Hematopoietic multipotent progenitor cell (in vitro differentiated cells): ENCODE measurements around the gene TEX53. TPM values are rescaled to one million over a fixed set of nuclear protein-coding genes. Genes with fewer than 3 reads are reported as not detected.

ENCODE experiments used
- DNase-seq, 3 donors: peaks; one replicate each; pipeline ENCODE4 v3.0.0-alpha.2; 2011 to 2015; ENCODE audit warnings: low read depth in 2 of 3, low spot score in 2 of 3
- total RNA-seq: library from RNA; depleted of rRNA; stranded (reverse); fragments of >200 nt; gene quantifications from one replicate; pipeline ENCODE4 v1.2.3, GENCODE V29; 2012

Gene TEX53
- total RNA-seq, 1 donor, result not detected

DNA sequence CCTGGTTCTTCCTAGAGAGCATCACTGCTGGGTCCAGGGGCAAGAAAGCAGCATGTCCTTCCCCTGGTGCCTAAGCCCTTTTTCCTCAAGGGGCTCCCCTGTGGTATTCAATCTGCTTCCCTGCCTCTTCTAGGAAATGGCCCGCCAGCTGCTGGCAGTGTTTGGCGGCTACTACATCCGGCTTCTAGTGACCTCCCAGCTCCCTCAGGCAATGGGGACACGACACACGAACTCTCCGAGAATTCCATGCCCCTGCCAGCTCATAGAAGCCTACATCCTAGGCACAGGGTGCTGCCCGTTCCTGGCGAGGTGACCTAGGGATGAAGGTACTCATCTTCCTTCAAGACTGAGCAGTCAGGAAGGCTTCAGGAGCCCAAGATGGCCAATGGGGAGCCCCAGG lies 14.6 kb downstream of the TEX53 start:
- no peak for DNase-seq

DNA sequence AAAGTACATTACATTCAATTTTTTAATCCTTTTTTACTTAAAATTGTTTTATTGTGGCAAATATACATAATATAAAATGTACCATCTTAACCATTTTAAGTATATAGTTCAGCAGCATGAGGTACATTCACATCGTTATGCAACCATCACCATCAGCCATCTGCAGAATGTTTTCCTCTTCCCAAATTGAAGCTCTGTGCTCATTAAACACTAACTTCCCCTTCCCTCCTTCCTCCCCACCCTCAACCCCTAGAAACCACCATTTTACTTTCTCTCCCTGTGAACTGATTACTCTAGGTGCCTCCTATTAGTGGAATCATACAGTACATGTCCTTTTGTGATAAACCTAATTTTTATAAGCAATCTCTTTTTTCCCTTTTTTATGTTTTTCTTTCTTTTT lies 15.6 kb downstream of the TEX53 start:
- peak in 2 of 3 donors; percentile 22 to 47 for DNase-seq

DNA sequence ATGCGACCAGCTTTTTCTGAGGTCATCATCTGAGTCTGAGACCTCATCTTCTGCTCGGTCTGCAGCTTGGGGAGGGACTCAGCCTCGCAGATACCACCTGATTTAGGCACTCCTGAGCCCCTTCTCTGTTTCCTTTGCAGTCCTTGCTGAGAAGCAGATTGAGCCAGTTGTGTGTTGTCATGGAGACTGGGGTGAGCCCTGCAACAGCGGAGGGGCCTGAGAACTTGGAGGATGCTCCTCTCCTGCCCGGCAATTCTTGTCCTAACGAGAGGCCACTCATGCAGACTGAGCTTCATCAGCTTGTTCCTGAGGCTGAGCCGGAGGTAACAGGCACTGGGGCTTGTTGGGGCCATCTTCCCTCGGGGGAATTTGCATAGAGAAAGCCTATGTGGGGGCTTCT lies 19.2 kb downstream of the TEX53 start:
- DNase-seq, result no peak

DNA sequence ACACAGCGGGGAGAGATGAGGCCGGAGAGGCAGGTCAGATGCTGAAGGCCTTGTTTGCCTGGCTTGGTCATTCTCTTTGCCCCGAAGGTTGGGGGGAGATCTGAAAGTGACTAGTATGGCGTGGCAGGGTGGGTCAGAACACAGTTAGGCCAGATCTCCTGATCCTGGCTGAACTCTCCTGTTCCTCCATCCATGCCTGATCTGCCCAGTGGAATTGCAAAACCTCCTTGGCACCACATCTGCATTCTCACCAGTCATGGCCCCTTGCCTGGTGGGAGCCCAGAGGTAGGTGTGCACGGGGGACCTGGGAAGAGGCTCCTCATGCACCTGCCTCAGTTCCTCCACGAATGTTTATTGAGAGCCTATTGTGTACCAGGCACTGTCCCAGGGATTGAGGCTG lies 23.2 kb downstream of the TEX53 start:
- no peak for DNase-seq

DNA sequence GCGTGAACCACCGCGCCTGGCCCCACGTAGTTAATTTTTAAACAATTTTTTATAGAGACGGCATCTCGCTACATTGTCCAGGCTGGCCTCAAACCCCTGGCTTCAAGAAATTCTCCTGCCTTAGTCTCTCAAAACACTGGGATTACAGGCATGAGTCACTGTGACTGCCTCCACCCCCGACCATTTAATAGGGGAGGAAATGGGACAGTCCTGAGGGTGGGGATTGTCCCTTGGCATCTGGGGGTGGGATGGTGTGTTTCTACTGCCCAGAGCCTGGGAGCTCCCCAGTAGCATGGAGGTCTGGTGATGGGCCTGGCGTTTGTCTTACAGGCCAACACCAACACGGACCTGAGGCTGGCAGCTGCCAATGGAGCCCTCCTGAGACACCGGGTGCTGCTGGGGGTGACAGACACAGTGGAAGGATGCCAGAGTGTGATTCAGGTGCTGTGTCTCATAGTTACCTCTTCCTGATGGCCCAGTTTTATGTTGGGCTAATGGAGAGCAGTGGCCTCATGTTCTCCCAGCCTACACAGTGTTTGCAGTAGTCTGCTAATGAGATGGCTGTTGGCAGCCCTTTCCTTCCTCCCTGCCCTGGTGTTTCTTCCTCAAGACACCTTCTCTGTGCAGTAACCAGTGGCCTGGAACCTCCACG lies 24.0 kb downstream of the TEX53 start:
- DNase-seq, result no peak

DNA sequence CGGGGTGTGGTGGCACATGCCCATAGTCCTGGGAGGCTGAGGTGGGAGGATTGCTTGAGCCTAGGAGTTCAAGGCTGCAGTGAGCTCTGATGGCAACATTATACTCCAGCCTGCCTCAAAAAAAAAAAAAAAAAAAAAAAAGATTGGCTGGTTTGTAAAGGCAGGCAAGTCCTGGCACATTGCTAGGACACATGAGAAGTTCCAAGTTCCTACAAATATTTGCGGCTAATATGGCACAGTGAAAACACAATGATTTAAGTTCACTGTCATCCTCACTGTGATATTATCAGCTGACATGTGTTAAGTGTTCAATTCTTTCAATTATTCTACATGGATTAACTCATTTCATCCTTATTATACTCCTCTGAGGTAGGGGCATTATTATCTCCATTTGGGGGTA lies 26.4 kb downstream of the TEX53 start:
- DNase-seq, result no peak

DNA sequence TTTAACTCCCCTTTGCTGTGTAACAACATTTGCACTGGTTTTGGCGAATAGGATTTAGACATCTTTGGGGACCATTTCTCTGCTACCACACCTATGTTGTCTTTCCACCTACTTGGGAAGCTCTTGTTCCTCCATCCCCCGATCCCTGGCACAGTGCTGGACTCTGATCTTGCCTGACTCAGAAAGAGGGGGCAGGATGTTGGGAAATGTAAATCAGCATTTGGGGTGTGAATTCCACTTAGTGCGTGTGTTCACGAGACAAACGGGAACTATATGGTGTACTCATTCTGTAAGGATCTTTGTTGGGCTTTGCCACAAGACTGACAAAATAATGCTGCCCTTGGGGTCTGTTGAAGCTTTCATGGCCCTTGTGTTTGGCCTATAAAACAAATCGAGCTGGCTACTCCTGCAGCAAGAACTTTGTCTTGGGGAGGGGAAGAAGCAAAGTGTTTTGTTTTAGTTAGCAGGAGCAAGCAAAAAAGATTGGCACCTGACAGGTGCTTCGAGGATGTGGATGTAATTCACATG lies 28.0 kb downstream of the TEX53 start:
- DNase-seq, result no peak

DNA sequence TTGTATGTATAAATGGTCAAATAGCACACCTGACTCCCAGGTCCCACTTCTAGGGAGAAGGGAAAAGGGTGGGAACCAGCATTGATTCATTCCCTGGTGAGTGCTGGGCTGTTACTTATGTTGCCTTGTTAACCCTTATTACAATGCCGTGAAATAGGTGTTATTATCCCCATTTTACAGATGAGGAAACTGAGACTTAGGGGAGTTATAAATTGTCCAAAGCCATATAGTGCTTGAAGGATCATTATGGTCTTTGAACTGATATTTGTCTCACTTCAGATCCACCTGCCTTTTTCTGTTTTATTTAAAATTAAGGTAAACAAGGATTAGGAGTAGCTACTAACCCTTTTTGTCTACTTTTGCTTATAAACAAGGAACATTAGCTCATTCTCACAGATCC lies 30.1 kb downstream of the TEX53 start:
- DNase-seq, result no peak

DNA sequence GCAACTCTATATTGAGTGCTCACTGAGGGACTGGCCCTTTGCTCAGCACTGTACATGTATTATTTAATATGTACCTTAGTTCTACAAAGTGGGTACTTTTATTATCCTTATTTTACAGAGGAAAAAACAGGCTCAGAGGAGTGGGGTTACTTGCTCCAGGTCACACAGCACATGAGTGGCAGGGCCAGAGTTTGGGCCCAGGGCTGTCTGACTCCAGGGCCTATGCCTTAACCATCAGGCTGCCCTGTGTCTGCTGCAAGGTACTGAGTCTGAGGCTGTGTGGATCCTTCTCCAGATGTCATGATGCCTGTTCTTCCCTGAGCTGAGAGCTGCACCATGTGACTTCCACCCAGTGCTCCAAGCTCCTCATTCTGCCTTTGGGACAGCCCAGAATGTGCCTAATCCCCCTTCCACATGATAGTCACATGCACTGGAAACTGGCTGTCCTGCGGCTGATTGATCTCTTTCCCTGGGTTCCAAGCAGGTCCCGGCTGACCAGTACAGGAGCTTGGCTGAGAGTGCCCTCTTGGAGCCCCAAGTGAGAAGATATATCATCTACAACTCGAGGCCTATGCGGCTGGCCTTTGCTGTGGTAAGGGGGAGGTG lies 31.1 kb downstream of the TEX53 start:
- no peak for DNase-seq

DNA sequence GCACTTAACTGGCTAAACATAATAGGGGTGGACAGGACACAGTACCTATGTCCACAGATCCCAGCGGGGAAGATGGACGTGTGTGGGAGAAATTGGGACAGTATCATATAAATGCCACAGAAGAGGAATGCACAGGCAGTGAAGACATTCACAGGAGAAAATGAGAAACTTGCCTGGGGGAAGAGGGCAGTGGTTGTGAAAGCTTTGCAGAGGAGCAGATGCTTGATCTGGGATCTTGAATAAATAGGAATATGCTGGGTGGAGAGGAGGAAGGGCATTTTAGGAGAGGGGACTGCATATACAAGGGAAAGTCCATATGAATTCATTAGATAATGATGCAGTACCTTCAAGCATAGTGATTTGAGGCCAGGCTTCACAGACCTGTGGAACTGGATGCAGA lies 32.9 kb downstream of the TEX53 start:
- no peak for DNase-seq

DNA sequence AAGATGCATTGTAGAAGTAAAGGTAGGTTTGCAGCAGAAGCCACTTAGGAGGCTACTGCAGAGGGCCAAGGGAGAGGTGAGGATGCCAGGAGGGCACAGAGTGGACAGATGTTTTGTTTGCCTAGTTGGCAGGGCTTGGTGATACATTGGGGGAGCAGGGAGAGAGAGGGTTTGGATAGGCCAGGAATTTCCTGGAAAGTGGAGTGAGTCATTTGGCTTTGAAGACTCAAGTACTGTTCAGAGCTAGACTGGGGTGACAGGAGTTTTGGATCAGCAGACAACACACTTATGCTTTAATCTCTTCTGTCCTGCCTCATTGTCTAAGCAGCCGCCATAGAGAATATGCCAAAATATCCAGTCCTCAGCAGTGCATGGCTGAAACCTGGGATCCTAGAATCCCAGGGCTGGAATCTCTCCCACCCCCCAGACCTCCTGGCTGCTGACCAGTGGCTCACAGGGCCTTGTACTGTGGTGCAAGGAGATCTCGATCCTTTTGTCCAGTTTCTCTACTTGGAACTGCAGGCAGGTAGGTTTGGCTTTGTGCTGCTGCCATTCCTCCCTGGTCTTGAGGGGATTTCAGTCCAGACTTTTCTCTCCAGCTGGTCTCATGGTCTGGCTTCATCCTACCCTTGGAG lies 35.5 kb downstream of the TEX53 start:
- DNase-seq, result no peak

DNA sequence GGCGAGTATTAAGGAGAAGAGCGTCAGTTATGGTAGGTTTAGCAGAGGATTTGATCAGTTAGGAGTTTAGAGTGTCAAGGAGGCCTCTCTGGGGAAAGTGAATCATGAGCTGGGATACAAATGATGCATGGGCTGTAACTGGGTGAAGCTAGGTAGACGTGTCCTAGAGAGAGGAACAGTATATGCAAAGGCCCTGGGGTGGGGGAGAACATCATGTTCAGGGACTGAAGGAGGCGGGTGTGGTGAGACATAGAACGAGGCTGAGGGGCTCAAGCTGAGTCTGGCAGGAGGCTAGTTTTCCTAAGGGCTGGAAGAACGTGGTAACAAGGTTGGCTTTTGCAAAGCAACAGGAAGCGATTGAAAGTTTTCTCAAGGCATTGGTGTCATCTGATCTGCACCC lies 36.0 kb downstream of the TEX53 start:
- no peak for DNase-seq

DNA sequence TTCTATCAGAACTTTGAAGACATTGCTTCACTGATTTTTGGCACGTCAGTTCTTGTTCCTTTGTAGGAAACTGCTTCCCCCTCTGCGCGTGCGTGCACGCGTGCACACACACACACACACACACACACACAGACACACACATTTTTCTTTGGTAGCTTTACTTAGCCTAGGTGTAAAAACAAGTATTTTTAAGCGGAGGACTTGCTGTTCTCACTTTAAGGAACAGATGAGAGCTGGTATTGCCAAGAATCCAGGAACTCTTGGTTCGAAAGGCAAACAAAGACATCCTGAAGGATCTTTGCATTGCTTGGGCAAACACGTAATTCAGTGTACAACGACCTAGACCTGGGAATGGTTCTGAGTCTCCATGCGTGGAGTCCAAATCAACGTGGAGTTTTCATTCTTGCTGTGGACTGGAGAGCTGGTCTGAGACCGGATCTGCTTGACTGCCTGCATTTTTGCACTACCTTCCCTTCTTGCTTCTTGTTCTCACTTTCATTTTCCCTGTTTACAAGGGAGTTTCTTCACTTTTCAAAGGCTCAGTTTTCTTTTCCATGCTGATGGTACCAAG lies 38.3 kb downstream of the TEX53 start:
- DNase-seq, result peak in 2 of 3 donors; percentile 44 to 66

DNA sequence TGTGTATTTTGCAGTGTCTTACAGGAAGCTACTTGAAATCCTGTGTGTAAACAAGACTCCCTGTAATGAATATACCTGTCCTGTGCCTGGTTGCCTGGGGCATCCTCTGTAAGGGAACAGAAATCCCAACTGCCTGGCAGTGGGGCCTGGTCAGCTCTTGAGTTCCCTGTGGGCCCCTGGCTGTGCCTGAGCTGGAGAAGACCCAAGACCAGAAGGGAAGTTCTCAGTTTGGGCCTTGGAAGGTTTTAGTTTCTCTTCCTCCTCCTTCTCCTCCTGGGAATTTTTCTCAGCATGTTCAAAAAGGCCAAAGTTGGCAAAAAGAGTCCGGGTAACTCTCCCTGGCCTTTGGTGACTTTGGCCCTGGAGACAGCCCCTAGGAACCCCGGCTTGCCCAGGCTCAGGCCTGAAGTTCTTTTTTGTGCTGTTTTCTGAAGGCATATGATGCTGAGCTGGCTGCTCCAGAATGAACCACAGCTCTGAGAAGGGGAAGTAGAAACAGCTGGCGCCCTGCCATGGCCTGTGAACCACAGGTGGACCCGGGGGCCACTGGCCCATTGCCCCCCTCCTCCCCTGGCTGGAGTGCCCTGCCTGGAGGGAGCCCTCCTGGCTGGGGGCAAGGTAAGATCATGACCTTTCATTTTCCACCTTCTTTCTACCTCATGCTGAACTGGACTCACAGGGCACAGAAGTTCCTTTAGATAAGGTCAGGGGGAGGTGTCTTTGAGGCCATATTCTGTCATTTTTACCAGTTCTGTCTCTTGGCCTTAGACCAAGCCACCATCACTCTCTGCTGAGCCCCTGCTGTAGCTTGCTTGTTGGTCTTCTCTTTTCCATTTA lies 40.7 kb downstream of the TEX53 start:
- DNase-seq, result peak in 2 of 3 donors; percentile 90 to 94

DNA sequence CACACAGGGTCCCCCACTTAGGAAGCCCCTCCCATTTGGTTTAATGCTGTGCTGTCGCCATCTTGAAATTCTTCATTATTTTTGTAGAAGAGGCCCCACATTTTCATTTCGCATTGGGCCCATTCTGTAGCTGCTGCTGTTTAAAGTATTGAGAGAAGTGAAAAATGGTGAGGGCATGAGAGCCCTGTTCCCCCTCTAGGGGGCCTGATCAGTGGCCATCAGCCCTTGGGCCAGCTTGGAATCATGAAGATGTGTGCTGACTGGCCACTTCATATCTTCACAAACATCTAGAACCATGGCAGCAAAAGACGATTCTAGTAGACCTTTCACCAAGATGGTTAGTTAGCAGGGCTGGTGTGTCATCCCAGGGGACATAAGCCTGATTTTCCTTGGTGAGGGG lies 43.2 kb downstream of the TEX53 start:
- no peak for DNase-seq

DNA sequence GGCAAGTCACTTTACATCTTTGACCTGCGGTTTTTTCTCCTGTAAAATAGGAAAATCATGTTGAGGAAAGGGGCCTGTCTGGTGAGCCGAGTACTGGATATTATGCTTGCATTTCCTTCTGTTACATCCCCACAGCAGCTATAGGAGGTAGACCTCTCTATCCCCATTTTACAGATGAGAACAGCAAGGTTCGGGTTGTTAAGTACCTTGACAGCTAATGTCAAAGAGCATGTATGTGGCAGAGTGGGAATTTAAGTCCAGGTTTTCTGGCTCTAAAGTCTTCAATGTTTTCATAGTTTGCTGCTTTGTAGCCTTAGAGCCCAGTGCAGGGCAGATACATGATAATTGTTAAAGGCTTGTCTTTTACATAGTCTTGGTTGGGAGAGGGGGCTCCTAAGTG lies 43.7 kb downstream of the TEX53 start:
- DNase-seq, result no peak

DNA sequence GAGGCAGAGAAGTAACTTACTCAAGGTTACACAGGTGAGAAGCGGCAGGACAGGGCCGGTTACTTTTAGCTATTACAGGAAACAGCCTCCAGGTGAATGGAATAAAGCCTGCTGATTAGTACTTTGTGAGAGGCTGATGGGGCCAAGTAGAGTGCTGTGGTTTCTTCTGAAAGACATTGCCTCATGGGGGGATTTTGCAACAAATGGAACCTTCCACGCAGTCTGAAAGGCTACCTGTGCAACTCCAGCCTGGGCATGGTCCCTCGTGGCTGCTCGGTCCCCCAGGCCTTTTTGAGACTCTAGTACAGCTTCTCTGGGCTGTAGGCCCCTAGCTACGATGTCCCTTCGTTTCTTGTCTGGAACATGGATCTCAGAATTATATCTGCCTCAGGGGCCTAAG lies 44.5 kb downstream of the TEX53 start:
- no peak for DNase-seq

DNA sequence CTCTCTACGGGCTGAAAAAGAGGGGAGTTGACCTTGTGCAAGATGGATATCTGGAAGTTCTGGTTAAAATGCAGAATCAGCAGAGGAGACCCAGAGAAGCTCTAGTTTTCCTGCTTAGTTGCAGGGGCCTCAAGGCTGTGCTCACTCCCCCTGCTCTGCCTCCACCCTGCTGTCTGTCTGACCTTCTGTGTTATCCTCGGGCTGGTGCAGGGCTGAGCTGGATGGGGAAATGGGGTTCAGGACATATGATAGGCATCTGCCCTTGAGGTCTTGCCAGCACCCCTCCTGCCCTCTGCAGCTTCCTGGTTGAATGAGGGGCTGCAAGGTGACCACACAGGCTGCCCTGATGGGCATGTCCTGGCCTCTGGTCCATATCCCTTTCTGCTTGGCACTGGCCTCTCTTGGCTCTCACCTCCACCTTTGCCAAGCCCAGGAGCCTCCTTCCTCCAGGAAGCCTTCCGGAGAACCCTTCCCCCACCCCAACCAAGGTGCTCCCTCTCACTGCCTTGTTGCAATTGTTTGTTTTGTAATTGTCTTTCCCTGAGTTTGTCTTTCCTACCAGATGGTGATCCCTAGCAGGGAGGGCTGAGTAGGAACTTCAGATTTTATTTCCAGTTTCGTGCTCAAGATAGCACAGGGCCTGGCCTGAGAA lies 45.2 kb downstream of the TEX53 start:
- DNase-seq, result no peak

DNA sequence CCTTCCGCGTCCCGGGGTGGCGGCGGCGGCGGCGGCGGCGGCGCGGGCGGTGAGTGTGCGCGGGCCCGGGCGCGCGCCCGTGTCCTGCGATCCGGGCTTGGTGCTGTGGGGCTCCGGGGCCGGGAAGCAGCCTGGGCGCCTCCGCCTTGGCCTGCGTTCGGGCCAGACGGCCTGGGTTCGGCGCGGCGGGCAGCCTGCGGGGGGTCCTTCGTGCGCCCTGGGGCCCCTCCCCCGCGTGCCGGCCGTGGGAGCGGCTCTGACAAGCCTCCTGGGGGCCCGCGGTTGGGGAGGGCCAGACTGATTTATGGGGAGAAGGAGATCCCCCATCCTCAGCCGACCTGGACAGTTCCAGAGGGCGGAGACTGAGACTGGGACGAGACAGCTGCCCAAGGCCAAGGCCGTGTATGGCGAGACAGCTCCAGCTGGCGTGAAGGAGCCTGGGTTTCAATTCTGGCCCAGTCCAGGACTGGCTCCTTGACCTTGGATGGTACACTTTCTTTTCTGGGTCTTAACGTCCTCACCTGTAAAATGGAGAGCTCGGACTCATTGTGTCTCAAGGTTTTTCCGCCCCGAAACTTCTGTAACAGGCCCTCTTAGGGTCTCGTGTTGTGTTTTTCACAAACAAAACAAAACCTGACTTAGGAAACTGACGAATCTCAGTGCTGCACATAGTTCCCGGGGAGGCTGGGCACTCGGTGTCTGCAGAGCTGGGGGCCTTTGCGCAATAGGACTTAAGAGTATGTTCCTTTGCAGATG lies 45.9 kb downstream of the TEX53 start:
- DNase-seq, result peak in 2 of 3 donors; percentile 37 to 45

DNA sequence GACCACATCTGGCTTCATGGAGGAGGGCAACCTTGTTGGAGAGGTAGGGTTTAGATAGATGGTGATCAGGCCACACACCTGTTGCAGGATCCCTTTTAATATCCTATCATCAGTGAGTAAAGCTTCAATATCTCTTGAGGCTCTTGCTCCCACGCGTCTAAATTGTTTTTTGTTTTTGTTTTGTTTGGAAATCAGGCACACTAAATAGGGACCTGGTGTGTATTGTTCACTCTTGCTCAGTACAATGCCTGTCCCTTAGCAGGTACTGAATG lies 49.1 kb downstream of the TEX53 start:
- no peak for DNase-seq
